Measurements from ENCODE around the gene DNAJC1.

The DNAJC1 gene

DNA sequence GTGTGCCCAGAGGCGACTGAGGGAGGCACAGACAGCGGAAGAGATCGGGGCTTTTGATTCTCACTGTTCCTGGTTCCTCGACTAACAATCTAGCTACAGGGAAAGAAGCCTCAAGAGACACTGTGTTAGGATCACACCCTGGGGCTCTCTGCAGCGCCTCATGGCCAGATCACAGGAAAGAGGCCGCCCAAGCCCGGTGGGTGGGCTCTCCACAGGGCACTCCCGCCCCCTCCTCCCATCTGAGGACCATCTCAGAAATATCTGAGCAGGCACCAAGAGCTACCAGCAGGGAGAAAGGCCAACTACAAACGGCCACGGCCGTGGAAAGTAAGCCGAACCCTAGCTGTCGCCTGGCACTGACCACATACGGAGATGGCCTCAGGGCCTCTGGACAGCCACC is 245.3 kb downstream of the DNAJC1 start:
- no peak for DNase-seq (ENCODE audit: low read depth, low spot score)
- no peak overlapping the region for H3K4me3 ChIP-seq (ENCODE audit: low read depth, low read length)
- no peak for TF ChIP-seq CTCF (IDR thresholded peaks at IDR 0.05; ENCODE audit: low read depth, low read length)
- in situ Hi-C loops (cut with HindIII; ENCODE audit: low sequenced_read_pairs), result no loop called here

DNA sequence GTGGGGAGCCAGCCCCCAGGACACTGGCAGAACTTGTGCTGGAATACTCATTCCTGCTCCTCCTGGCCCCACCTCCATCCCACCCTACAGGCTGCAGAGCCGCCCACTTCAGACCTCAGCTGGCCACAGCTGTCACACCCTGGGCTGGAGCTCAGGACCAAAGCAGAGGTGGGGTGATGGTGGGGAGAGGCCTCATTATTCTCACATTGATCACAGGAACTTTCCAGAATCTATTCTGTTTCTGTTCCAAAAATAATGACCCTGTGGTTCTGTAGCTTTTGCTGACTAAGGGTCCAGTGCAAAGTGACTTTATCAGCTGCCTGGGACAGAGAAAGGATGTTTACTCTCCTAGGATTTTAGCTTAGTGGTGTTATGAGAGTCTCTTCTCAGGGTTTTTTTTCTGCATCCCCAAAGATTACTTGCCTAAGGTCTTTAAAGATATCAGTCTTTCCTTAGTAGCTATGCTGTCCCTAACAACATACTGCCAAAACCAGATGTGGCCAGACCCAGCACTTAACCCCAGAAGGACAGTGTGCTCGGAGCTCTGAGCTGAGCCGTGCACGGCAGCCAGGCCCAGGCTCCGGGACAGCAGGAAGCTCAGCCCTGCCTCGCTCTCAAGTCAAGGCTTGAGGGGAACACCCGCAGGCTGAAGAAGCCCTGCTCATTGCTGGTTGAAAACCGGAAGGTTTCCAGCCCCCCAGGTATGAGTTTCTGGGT is 246.2 kb downstream of the DNAJC1 start:
- H3K4me3 ChIP-seq (ENCODE audit: low read depth, low read length), result no peak overlapping the region
- no peak for TF ChIP-seq CTCF (IDR thresholded peaks at IDR 0.05; ENCODE audit: low read depth, low read length)
- in situ Hi-C loops (cut with HindIII; ENCODE audit: low sequenced_read_pairs), result no loop called here
- no peak for DNase-seq (ENCODE audit: low read depth, low spot score)

GRCh38 chr10:21756707-21757106 is 246.8 kb downstream of the DNAJC1 start:
- in situ Hi-C loops (cut with HindIII; ENCODE audit: low sequenced_read_pairs), result no loop called here
- no peak for DNase-seq (ENCODE audit: low read depth, low spot score)
- H3K4me3 ChIP-seq (ENCODE audit: low read depth, low read length), result no peak overlapping the region
- no peak for TF ChIP-seq CTCF (IDR thresholded peaks at IDR 0.05; ENCODE audit: low read depth, low read length)

DNA sequence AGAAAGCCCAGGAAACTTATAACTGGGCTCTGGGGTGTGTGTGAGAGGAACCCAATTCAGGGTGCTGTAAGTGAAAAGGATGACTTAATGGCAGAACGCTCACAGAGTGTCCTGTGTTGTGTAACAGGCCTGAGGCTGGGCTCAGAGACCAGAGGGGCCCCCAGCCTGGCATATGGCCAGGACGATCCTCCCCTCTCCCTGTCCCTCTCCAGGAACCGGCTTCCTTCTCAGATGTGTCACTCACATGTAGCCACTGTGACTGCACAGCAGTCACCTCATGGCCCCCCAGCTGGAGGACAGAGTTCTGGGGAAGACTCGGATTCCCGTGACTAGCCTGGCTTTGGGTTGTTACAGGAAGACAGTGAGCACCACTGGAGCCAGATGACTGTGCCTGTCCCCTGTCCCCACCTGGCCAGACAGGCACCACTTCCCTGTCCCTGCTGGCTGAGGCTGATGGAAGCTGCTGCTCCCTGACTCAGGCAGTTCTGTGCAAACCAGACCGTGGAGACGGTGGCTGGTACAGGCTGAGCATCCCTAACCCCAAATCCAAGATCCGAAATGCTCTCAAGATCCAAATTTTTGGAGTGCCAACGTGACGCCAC is 249.0 kb downstream of the DNAJC1 start:
- TF ChIP-seq CTCF (IDR thresholded peaks at IDR 0.05; ENCODE audit: low read depth, low read length), result no peak
- H3K4me3 ChIP-seq (ENCODE audit: low read depth, low read length), result no peak overlapping the region
- in situ Hi-C loops (cut with HindIII; ENCODE audit: low sequenced_read_pairs), result no loop called here
- DNase-seq (ENCODE audit: low read depth, low spot score), result no peak

- DNase-seq (ENCODE audit: low read depth, low spot score), result no peak
- H3K4me3 ChIP-seq (ENCODE audit: low read depth, low read length), result no peak overlapping the region
- in situ Hi-C loops (cut with HindIII; ENCODE audit: low sequenced_read_pairs), result no loop called here
- TF ChIP-seq CTCF (IDR thresholded peaks at IDR 0.05; ENCODE audit: low read depth, low read length), result no peak
Measured at GRCh38 chr10:21753497-21754270, 249.8 kb downstream of the DNAJC1 start.

GRCh38 chr10:21751341-21752310 is 251.9 kb downstream of the DNAJC1 start:
- TF ChIP-seq CTCF (IDR thresholded peaks at IDR 0.05; ENCODE audit: low read depth, low read length), result no peak
- no peak overlapping the region for H3K4me3 ChIP-seq (ENCODE audit: low read depth, low read length)
- in situ Hi-C loops (cut with HindIII; ENCODE audit: low sequenced_read_pairs), result no loop called here

More at GRCh38 chr10:21751341-21752310, 251.9 kb downstream of the DNAJC1 start:
- no peak for DNase-seq (ENCODE audit: low read depth, low spot score)
